DOHH2 (cell line): Measurements from ENCODE around the gene APOBEC3G.

Experiments used
- H3F3A ChIP-seq: fragments of 200-600 bp; sonication (generic), shearing (Covaris generic); 2 replicates; pipeline ENCODE4 v1.6.0; 2016; ENCODE audit warnings: antibody characterized with exemption, mild to moderate bottlenecking; ENCODE audit not compliant: control insufficient read depth, insufficient read depth
- H3K27ac ChIP-seq: fragments of 200-600 bp; sonication (generic); 2 replicates; pipeline ENCODE4 v1.5.1; 2014; ENCODE audit warnings: low read depth, mild to moderate bottlenecking, low read length, moderate library complexity
- H3K27me3 ChIP-seq: fragments of 200-600 bp; sonication (generic); 2 replicates; pipeline ENCODE4 v1.6.1; 2014; ENCODE audit warnings: mild to moderate bottlenecking, low read length, mixed read lengths; ENCODE audit not compliant: control insufficient read depth
- H3K36me3 ChIP-seq: fragments of 200-600 bp; sonication (generic); 2 replicates; pipeline ENCODE4 v1.6.1; 2014; ENCODE audit warnings: mild to moderate bottlenecking, low read length, moderate library complexity, mixed read lengths; ENCODE audit not compliant: control insufficient read depth
- H3K4me1 ChIP-seq: fragments of 200-600 bp; sonication (generic); 2 replicates; pipeline ENCODE4 v1.6.1; 2014; ENCODE audit warnings: mild to moderate bottlenecking, low read length, mixed read lengths; ENCODE audit not compliant: control insufficient read depth
- H3K4me2 ChIP-seq: fragments of 200-600 bp; sonication (generic); 2 replicates; pipeline ENCODE4 v1.6.0; 2014; ENCODE audit warnings: mild to moderate bottlenecking, low read length, moderate library complexity
- H3K4me3 ChIP-seq: fragments of 200-600 bp; sonication (generic); 2 replicates; pipeline ENCODE4 v1.5.1; 2014; ENCODE audit warnings: mild to moderate bottlenecking, low read length, mixed read lengths
- H3K79me2 ChIP-seq: fragments of 200-600 bp; sonication (generic); 2 replicates; pipeline ENCODE4 v1.6.1; 2014; ENCODE audit warnings: mild to moderate bottlenecking, low read length, mixed read lengths; ENCODE audit not compliant: control insufficient read depth
- H3K9me2 ChIP-seq: fragments of 200-600 bp; sonication (generic); replicated peaks from 2 replicates; pipeline ENCODE4 v1.6.1; 2014; ENCODE audit warnings: mild to moderate bottlenecking, low read length, mixed read lengths; ENCODE audit not compliant: control insufficient read depth
- H3K9me3 ChIP-seq: fragments of 200-600 bp; sonication (generic); 2 replicates; pipeline ENCODE4 v1.6.1; 2014; ENCODE audit warnings: antibody characterized with exemption, low read length, mixed read lengths; ENCODE audit not compliant: control insufficient read depth, insufficient read depth
- H4K20me1 ChIP-seq: fragments of 200-600 bp; sonication (generic); 2 replicates; pipeline ENCODE4 v1.6.0; 2014; ENCODE audit warnings: low read depth, mild to moderate bottlenecking, antibody characterized with exemption, low read length, moderate library complexity; ENCODE audit not compliant: control insufficient read depth, insufficient read depth
- CTCF ChIP-seq: fragments of 200-600 bp; sonication (generic); IDR thresholded peaks from one replicate; pipeline ENCODE4 v1.5.1; 2014; ENCODE audit warnings: antibody characterized with exemption, mild to moderate bottlenecking, low read depth, low read length; ENCODE audit not compliant: poor library complexity, severe bottlenecking
- EZH2phosphoT487 ChIP-seq: fragments of 200-600 bp; sonication (generic); IDR thresholded peaks from 2 replicates; pipeline ENCODE4 v1.6.1; 2017; ENCODE audit warnings: borderline replicate concordance, mild to moderate bottlenecking, antibody characterized with exemption, low read length, moderate library complexity, mixed read lengths

The APOBEC3G gene

GRCh38 chr22:39110631-39111561 lies 33.8 kb downstream of the APOBEC3G start:
- no peaks in the 10 kb centered on the region for H3K9me3 ChIP-seq
- no peaks in the 10 kb centered on the region for H3K9me2 ChIP-seq
- H3K79me2 ChIP-seq = no peaks in the 10 kb centered on the region
- H3K36me3 ChIP-seq = no peaks in the 10 kb centered on the region
- H3K4me2 ChIP-seq = no peak overlapping the region
- no peaks in the 10 kb centered on the region for H4K20me1 ChIP-seq
- no peak overlapping the region for H3K27ac ChIP-seq
- no peaks in the 10 kb centered on the region for H3K27me3 ChIP-seq
- TF ChIP-seq CTCF (no peak), EZH2phosphoT487 (no peak)
- H3F3A ChIP-seq = peaks cover 13% of the 10 kb centered on the region
- H3K4me1 ChIP-seq = peaks cover 22% of the 10 kb centered on the region
- H3K4me3 ChIP-seq = no peak overlapping the region

- H3K4me1 ChIP-seq = peaks cover 43% of the 10 kb centered on the region
- H3K79me2 ChIP-seq = no peaks in the 10 kb centered on the region
- no peak overlapping the region for H3K4me3 ChIP-seq
- no peaks in the 10 kb centered on the region for H3K9me3 ChIP-seq
- TF ChIP-seq CTCF (no peak), EZH2phosphoT487 (no peak)
- no peak overlapping the region for H3K4me2 ChIP-seq
- H3K9me2 ChIP-seq = no peaks in the 10 kb centered on the region
- H3K27me3 ChIP-seq = no peaks in the 10 kb centered on the region
- H3K36me3 ChIP-seq = no peaks in the 10 kb centered on the region
- H3F3A ChIP-seq = peaks cover 16% of the 10 kb centered on the region
- no peak overlapping the region for H3K27ac ChIP-seq
- H4K20me1 ChIP-seq = no peaks in the 10 kb centered on the region
Observed at GRCh38 chr22:39114112-39114511, 37.0 kb downstream of the APOBEC3G start.

GRCh38 chr22:39115570-39115969 lies 38.5 kb downstream of the APOBEC3G start:
- Histone ChIP-seq H3F3A (peaks cover 16% of the 10 kb centered on the region), H3K79me2 (no peaks in the 10 kb centered on the region), H3K9me2 (no peaks in the 10 kb centered on the region), H3K27me3 (no peaks in the 10 kb centered on the region), H3K27ac (no peak overlapping the region), H4K20me1 (no peaks in the 10 kb centered on the region), H3K4me1 (peaks cover 41% of the 10 kb centered on the region), H3K36me3 (no peaks in the 10 kb centered on the region), H3K4me3 (0 out of 2 replicates have a peak overlapping the region, but pooled peaks have one; percentile 12), H3K4me2 (peak overlapping the region; percentile 43), H3K9me3 (no peaks in the 10 kb centered on the region)
- TF ChIP-seq CTCF (no peak), EZH2phosphoT487 (no peak)
